MCF 10A (cell line): ENCODE results near the gene ZNF101. TPM values are rescaled to one million over a fixed set of nuclear protein-coding genes. Genes with fewer than 3 reads are reported as not detected.

Experiments
- BruUV-seq: library from RNA; stranded (reverse); fragments of 400-500 nt; replicated peaks from 2 replicates; lab custom pipeline; 2021; lab: Mats Ljungman, UMichigan
- CTCF ChIA-PET: fragments of 300-600 bp; sonication (Branson Sonifier 250); formaldehyde crosslinking; extraction: SDS; loops from one replicate; lab custom pipeline; 2021; ENCODE audit warnings: antibody characterized with exemption, inconsistent platforms; lab: Yijun Ruan, JAX
- POLR2A ChIA-PET: fragments of 300-600, 350-650 bp; sonication (Branson Sonifier 250); formaldehyde crosslinking; extraction: SDS; loops from one replicate; lab custom pipeline; 2020; ENCODE audit warnings: antibody characterized with exemption, inconsistent platforms; lab: Yijun Ruan, JAX
- DNase-seq: peaks from one replicate; pipeline ENCODE4 v3.0.0-alpha.2; 2018; ENCODE audit not compliant: unreplicated experiment
- H3K27ac Mint-ChIP-seq: one replicate; pipeline ENCODE4 v1.8.0; 2022; ENCODE audit warnings: mild to moderate bottlenecking, low read depth, mixed read lengths; ENCODE audit not compliant: unreplicated experiment
- H3K27me3 Mint-ChIP-seq: one replicate; pipeline ENCODE4 v1.8.0; 2022; ENCODE audit warnings: mixed read lengths; ENCODE audit not compliant: insufficient read depth, unreplicated experiment
- H3K36me3 Mint-ChIP-seq: one replicate; pipeline ENCODE4 v1.8.0; 2022; ENCODE audit warnings: mild to moderate bottlenecking, moderate library complexity, mixed read lengths; ENCODE audit not compliant: insufficient read depth, unreplicated experiment
- H3K4me1 Mint-ChIP-seq: one replicate; pipeline ENCODE4 v1.8.0; 2022; ENCODE audit warnings: mixed read lengths; ENCODE audit not compliant: insufficient read depth, unreplicated experiment
- H3K4me3 Mint-ChIP-seq: one replicate; pipeline ENCODE4 v1.8.0; 2022; ENCODE audit warnings: mild to moderate bottlenecking, moderate library complexity, mixed read lengths; ENCODE audit not compliant: unreplicated experiment
- H3K9me3 Mint-ChIP-seq: one replicate; pipeline ENCODE4 v1.8.0; 2022; ENCODE audit warnings: mixed read lengths; ENCODE audit not compliant: unreplicated experiment
- CTCF ChIP-seq: fragments of 200-600 bp; IDR thresholded peaks from one replicate; pipeline ENCODE4 v1.8.0; 2022; ENCODE audit warnings: antibody characterized with exemption, mild to moderate bottlenecking; ENCODE audit not compliant: unreplicated experiment
- intact Hi-C: fragments of 100-400 bp; cut with micrococcal nuclease; formaldehyde crosslinking; loops from 2 replicates; pipeline ENCODE4 v1.14.1; 2022
- total RNA-seq: library from RNA; stranded (reverse); gene quantifications from 2 replicates; pipeline ENCODE4 v1.2.3, GENCODE V29; 2022

The ZNF101 gene
- total RNA-seq, 1 experiment from 2014 or later: 8.6 TPM

GRCh38 chr19:19732579-19733501, 64.2 kb downstream of the ZNF101 start, which contains the start of gene ZNF14:
Gene ZNF14 (minus strand): TSS chr19:19733112. CDS start chr19:19732958, 154 bp downstream.
- H3K4me1 Mint-ChIP-seq: no peaks in the 10 kb centered on the region
- CTCF ChIA-PET: interaction anchor here (0.6 to 1.1 kb wide), 5 partner anchors 43 to 328 kb away, joined by 3 to 5 read pairs (median 3); no protein-coding TSS in a partner anchor
- no peaks in the 10 kb centered on the region for H3K27me3 Mint-ChIP-seq
- POLR2A ChIA-PET: interaction anchor here (0.5 to 3.0 kb wide), 12 partner anchors 11 to 1409 kb away, joined by 3 to 42 read pairs (median 4); partner anchors contain the start of genes ZNF101, ZNF431 and ZNF506
- H3K27ac Mint-ChIP-seq: peak within 1 kb of the TSS; percentile 91
- peaks cover 42% of the 10 kb centered on the region for H3K36me3 Mint-ChIP-seq
- intact Hi-C loops: loop anchor here (1.0 kb wide), 1 partner anchor 43 kb away; no protein-coding TSS in a partner anchor
- peak; percentile 96 for DNase-seq
- TF ChIP-seq CTCF: no peak
- TSS peak; percentile 45 for BruUV-seq
- peak within 1 kb of the TSS; percentile 98 for H3K4me3 Mint-ChIP-seq
- no peaks in the 10 kb centered on the region for H3K9me3 Mint-ChIP-seq

Other genes with a start within 250 kb of the ZNF101 start
- gene TSSK6, start 153.3 kb upstream of the ZNF101 start, total RNA-seq: 4.8 and 6.6 TPM in 2 replicates
- gene NDUFA13, start 152.6 kb upstream of the ZNF101 start, total RNA-seq: 354 and 393 TPM in 2 replicates
- 11.9 and 21.7 TPM in 2 replicates for gene YJEFN3, start 139.9 kb upstream of the ZNF101 start, total RNA-seq
- 0.12 and 0.29 TPM in 2 replicates for gene CILP2, start 130.6 kb upstream of the ZNF101 start, total RNA-seq
- gene PBX4, start 50.2 kb upstream of the ZNF101 start, total RNA-seq: 0.30 TPM in 1 of 2 replicates, not detected in the other
- 15.5 and 17.4 TPM in 2 replicates for gene LPAR2, start 40.6 kb upstream of the ZNF101 start, total RNA-seq
- gene GMIP, start 25.2 kb upstream of the ZNF101 start, total RNA-seq: 9.1 and 10.1 TPM in 2 replicates
- gene ATP13A1, start 5.2 kb upstream of the ZNF101 start, total RNA-seq: 63.9 and 67.2 TPM in 2 replicates
- 3.5 and 3.9 TPM in 2 replicates for gene ZNF14, start 64.3 kb downstream of the ZNF101 start, total RNA-seq
- 2.5 and 2.6 TPM in 2 replicates for gene ZNF506, start 152.9 kb downstream of the ZNF101 start, total RNA-seq
- gene ZNF253, start 197.0 kb downstream of the ZNF101 start, total RNA-seq: 1.4 and 1.8 TPM in 2 replicates
- gene ZNF93, start 232.1 kb downstream of the ZNF101 start, total RNA-seq: 1.1 and 1.4 TPM in 2 replicates